ENCODE results near the gene TMED8. TPM values are rescaled to one million over a fixed set of nuclear protein-coding genes. Genes with fewer than 3 reads are reported as not detected.
A peak's percentile ranks its signal among the peaks of the same experiment; 100 is the strongest.

TMED8 gene
- total and polyA plus RNA-seq, 2 of the 13 experiments (the other 11 are each of a cell fraction or from before 2014, with no cell fraction given), result 6.0 to 11.7 TPM

GRCh38 chr14:77376771-77377501 lies at the start of gene TMED8, which contains the start of gene SAMD15 (continued):
- TF ChIP-seq ZMAT5 (CRISPR knock-in tag; IDR thresholded peaks at IDR 0.05; ENCODE audit: borderline replicate concordance, low read depth) (no peak), SNAI1 (CRISPR knock-in tag; IDR thresholded peaks at IDR 0.05; ENCODE audit: borderline replicate concordance) (no peak), FOXP4 (CRISPR knock-in tag; IDR thresholded peaks at IDR 0.05) (no peak; the same call in 1 of the 2 replicates), MAFF (IDR thresholded peaks at IDR 0.05; ENCODE audit: low read depth, low read length) (no peak), ZNF607 (CRISPR knock-in tag; IDR thresholded peaks at IDR 0.05; ENCODE audit: borderline replicate concordance) (0 out of 2 replicates have a peak, but pooled peaks have one; percentile 60), KLF15 (CRISPR knock-in tag; IDR thresholded peaks at IDR 0.05; ENCODE audit: borderline replicate concordance) (no peak), ELF4 (CRISPR knock-in tag; IDR thresholded peaks at IDR 0.05; ENCODE audit: borderline replicate concordance) (no peak), MTERF4 (CRISPR knock-in tag; IDR thresholded peaks at IDR 0.05) (no peak), TEAD2 (CRISPR knock-in tag; IDR thresholded peaks at IDR 0.05) (no peak), THRA (CRISPR knock-in tag; IDR thresholded peaks at IDR 0.05; ENCODE audit: borderline replicate concordance) (no peak), ZNF205 (CRISPR knock-in tag; IDR thresholded peaks at IDR 0.05) (no peak), ZBTB14 (CRISPR knock-in tag; IDR thresholded peaks at IDR 0.05) (no peak), ZFP37 (CRISPR knock-in tag; IDR thresholded peaks at IDR 0.05; ENCODE audit: borderline replicate concordance) (no peak), KLF9 (CRISPR knock-in tag; IDR thresholded peaks at IDR 0.05; ENCODE audit: low read depth) (no peak), FOXJ3 (CRISPR knock-in tag; IDR thresholded peaks at IDR 0.05; ENCODE audit: borderline replicate concordance) (no peak), RNF219 (CRISPR knock-in tag; IDR thresholded peaks at IDR 0.05) (no peak), NAIF1 (CRISPR knock-in tag; IDR thresholded peaks at IDR 0.05; ENCODE audit: borderline replicate concordance) (no peak; the same call in 1 of the 2 replicates), PCBP2 (optimal IDR thresholded peaks at IDR 0.05; ENCODE audit: low read depth, low read length, poor library complexity, severe bottlenecking) (no peak), ZFYVE20 (CRISPR knock-in tag; IDR thresholded peaks at IDR 0.05; ENCODE audit: borderline replicate concordance, low read depth) (no peak), ZNF274 (CRISPR knock-in tag; IDR thresholded peaks at IDR 0.05) (no peak; the same call in 1 of the 2 replicates), MTA3 (CRISPR knock-in tag; IDR thresholded peaks at IDR 0.05) (no peak)
